Chondrocyte (in vitro differentiated cells): ENCODE data around the gene TP53I11. TPM values are rescaled to one million over a fixed set of nuclear protein-coding genes. Genes with fewer than 3 reads are reported as not detected.

Experiments used
- DNase-seq: peaks from one replicate; pipeline ENCODE4 v3.0.0; 2021; ENCODE audit warnings: mixed read lengths, low spot score
- H3K27ac Mint-ChIP-seq: one replicate; pipeline ENCODE4 v1.8.0; 2021; ENCODE audit warnings: mild to moderate bottlenecking, moderate library complexity, mixed read lengths; ENCODE audit not compliant: unreplicated experiment
- H3K27me3 Mint-ChIP-seq: 2 replicates; pipeline ENCODE4 v1.8.0; 2021; ENCODE audit warnings: low read depth, mixed read lengths
- H3K36me3 Mint-ChIP-seq: 2 replicates; pipeline ENCODE4 v1.8.0; 2021; ENCODE audit warnings: low read depth, mixed read lengths
- H3K4me1 Mint-ChIP-seq: 2 replicates; pipeline ENCODE4 v1.8.0; 2021; ENCODE audit warnings: low read depth, mild to moderate bottlenecking, mixed read lengths
- H3K4me3 Mint-ChIP-seq: one replicate; pipeline ENCODE4 v1.8.0; 2021; ENCODE audit warnings: mild to moderate bottlenecking, moderate library complexity, mixed read lengths; ENCODE audit not compliant: unreplicated experiment
- H3K9me3 Mint-ChIP-seq: 2 replicates; pipeline ENCODE4 v1.8.0; 2021; ENCODE audit warnings: low read depth, mixed read lengths
- CTCF ChIP-seq: fragments of 200-600 bp; sonication (generic); IDR thresholded peaks from 2 replicates; pipeline ENCODE4 v1.5.0; 2021; ENCODE audit warnings: antibody characterized with exemption, mild to moderate bottlenecking, moderate library complexity
- total RNA-seq: library from RNA; stranded (reverse); gene quantifications from 3 replicates; pipeline ENCODE4 v1.2.1, GENCODE V29; 2021

The TP53I11 gene
- total RNA-seq, 1 donor from 2014 or later: 97.5 TPM

GRCh38 chr11:44916801-44917385 is 33.8 kb downstream of the TP53I11 start:
- no peaks in the 10 kb centered on the region for H3K36me3 Mint-ChIP-seq
- H3K27me3 Mint-ChIP-seq: peaks cover 3% of the 10 kb centered on the region
- H3K27ac Mint-ChIP-seq: peak overlapping the region; percentile 12
- no peaks in the 10 kb centered on the region for H3K4me1 Mint-ChIP-seq
- H3K4me3 Mint-ChIP-seq: no peak overlapping the region
- no peak for TF ChIP-seq CTCF
- H3K9me3 Mint-ChIP-seq: no peaks in the 10 kb centered on the region
- DNase-seq: no peak

DNA sequence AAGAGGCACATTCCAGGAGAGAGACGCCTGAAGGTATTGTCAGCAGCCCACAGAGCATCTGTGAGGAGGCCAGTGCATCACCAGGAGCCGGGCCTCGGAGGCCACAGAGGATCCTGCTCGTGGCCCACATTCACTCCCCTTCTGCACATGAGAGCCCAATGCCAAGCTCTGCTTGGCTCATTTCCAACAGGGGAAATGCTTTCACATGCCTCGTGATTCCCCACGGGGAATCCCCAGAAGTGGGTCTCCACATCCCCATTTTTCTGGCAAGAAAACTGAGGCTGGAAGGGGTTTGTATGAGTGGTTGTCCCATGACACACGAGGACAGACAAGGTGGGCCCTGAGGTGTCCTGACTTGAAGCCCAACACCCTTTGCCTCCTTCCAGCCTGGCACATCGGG is 34.4 kb downstream of the TP53I11 start:
- Mint-ChIP-seq H3K27me3 (no peaks in the 10 kb centered on the region), H3K9me3 (no peaks in the 10 kb centered on the region), H3K27ac (no peak overlapping the region), H3K36me3 (no peaks in the 10 kb centered on the region), H3K4me3 (no peak overlapping the region), H3K4me1 (peaks cover 1% of the 10 kb centered on the region)
- no peak for TF ChIP-seq CTCF
- no peak for DNase-seq

DNA sequence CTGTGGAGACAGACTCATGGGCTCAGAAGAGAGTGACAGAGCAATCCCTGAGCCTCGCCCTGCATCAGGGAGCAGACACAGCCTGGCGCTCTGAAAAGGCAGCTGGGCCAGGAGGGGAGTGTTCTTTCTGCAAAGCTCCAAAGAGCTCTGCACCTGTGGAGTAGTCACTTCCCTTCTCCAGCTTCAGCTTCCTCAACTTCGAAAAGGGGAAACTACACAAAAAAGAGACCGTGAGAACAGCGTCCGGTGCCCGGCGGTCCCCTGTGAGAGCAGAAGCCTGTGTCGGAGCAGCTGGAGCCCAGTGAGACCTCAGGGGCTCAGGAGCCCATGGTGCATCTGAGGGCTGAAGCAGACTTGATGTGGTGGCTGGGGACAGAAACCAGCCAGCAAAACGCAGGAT is 35.1 kb downstream of the TP53I11 start:
- no peak for DNase-seq
- Mint-ChIP-seq H3K4me1 (peaks cover 4% of the 10 kb centered on the region), H3K27ac (no peak overlapping the region), H3K36me3 (no peaks in the 10 kb centered on the region), H3K27me3 (no peaks in the 10 kb centered on the region), H3K4me3 (no peak overlapping the region), H3K9me3 (no peaks in the 10 kb centered on the region)
- TF ChIP-seq CTCF: no peak

DNA sequence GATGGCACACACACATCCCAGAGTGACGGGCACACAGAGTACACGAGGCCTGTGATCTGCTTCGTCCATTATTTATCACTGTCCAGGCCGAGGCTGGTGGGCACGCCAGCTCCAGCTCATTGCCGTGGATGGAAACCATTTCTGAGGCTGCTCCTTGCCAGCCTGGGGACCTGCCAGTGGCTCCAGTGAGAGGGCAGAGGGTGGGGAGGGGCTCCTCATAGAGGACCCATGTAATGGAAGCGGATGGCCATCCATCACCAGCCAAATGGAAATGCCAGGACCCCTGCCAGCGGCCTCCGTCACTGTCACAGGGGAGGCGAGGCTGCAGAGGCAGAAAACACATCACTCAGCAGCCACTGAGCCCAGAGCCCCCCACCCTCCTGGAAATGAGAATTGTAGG is 35.7 kb downstream of the TP53I11 start:
- H3K4me3 Mint-ChIP-seq: no peak overlapping the region
- peaks cover 4% of the 10 kb centered on the region for H3K4me1 Mint-ChIP-seq
- H3K27me3 Mint-ChIP-seq: no peaks in the 10 kb centered on the region
- no peak for TF ChIP-seq CTCF
- H3K27ac Mint-ChIP-seq: no peak overlapping the region
- no peak for DNase-seq
- H3K9me3 Mint-ChIP-seq: no peaks in the 10 kb centered on the region
- H3K36me3 Mint-ChIP-seq: no peaks in the 10 kb centered on the region

GRCh38 chr11:44914105-44914504 is 36.6 kb downstream of the TP53I11 start:
- no peaks in the 10 kb centered on the region for H3K36me3 Mint-ChIP-seq
- peaks cover 4% of the 10 kb centered on the region for H3K4me1 Mint-ChIP-seq
- DNase-seq: no peak
- no peak overlapping the region for H3K27ac Mint-ChIP-seq
- TF ChIP-seq CTCF: no peak
- no peak overlapping the region for H3K4me3 Mint-ChIP-seq
- no peaks in the 10 kb centered on the region for H3K27me3 Mint-ChIP-seq
- H3K9me3 Mint-ChIP-seq: no peaks in the 10 kb centered on the region
